H7 (cell line): Measurements from ENCODE around the gene PATL2. TPM values are rescaled to one million over a fixed set of nuclear protein-coding genes. Genes with fewer than 3 reads are reported as not detected.
"Not testable (repeated sequence)": the region's sequence is repeated elsewhere in the genome, so short reads cannot be mapped to it uniquely, and the experiment has no call there.

ENCODE experiments used
- DNase-seq: peaks from one replicate; pipeline ENCODE4 v3.0.0; 2012
- H3K27me3 ChIP-seq: 2 replicates; pipeline ENCODE4 v1.6.0; 2011; ENCODE audit warnings: mild to moderate bottlenecking, low read length; ENCODE audit not compliant: control insufficient read depth, insufficient read depth
- H3K36me3 ChIP-seq: replicated peaks from 2 replicates; pipeline ENCODE4 v1.5.1; 2011; ENCODE audit warnings: low read length; ENCODE audit not compliant: control insufficient read depth, insufficient read depth
- H3K4me3 ChIP-seq: 2 replicates; pipeline ENCODE4 v1.5.1; 2011; ENCODE audit warnings: low read depth, mild to moderate bottlenecking, control low read depth, low read length, moderate library complexity; ENCODE audit not compliant: insufficient read depth
- total RNA-seq: library from RNA; depleted of rRNA; stranded (reverse); fragments of >200 nt; shearing (Covaris generic); gene quantifications from 2 replicates; pipeline ENCODE4 v1.2.3, GENCODE V29; 2014

PATL2 gene
- total RNA-seq, 1 experiment from 2014 or later, result 0.24 TPM

DNA sequence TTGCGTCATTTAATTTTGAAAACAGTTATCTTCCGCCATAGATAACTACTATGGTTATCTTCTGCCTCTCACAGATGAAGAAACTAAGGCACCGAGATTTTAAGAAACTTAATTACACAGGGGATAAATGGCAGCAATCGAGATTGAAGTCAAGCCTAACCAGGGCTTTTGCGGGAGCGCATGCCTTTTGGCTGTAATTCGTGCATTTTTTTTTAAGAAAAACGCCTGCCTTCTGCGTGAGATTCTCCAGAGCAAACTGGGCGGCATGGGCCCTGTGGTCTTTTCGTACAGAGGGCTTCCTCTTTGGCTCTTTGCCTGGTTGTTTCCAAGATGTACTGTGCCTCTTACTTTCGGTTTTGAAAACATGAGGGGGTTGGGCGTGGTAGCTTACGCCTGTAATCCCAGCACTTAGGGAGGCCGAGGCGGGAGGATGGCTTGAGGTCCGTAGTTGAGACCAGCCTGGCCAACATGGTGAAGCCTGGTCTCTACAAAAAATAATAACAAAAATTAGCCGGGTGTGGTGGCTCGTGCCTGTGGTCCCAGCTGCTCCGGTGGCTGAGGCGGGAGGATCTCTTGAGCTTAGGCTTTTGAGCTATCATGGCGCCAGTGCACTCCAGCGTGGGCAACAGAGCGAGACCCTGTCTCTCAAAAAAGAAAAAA is 1.4 kb upstream of the PATL2 start:
- Histone ChIP-seq H3K4me3 (peak overlapping the region; percentile 85), H3K36me3 (peaks cover 6% of the 10 kb centered on the region), H3K27me3 (peaks cover 6% of the 10 kb centered on the region)
- no peak for DNase-seq

DNA sequence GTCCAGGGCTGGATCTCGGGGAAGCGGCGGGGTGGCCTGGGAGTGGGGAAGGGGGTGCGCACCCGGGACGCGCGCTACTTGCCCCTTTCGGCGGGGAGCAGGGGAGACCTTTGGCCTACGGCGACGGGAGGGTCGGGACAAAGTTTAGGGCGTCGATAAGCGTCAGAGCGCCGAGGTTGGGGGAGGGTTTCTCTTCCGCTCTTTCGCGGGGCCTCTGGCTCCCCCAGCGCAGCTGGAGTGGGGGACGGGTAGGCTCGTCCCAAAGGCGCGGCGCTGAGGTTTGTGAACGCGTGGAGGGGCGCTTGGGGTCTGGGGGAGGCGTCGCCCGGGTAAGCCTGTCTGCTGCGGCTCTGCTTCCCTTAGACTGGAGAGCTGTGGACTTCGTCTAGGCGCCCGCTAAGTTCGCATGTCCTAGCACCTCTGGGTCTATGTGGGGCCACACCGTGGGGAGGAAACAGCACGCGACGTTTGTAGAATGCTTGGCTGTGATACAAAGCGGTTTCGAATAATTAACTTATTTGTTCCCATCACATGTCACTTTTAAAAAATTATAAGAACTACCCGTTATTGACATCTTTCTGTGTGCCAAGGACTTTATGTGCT is 721 bp upstream of the PATL2 start:
- peak overlapping the region; percentile 85 for H3K4me3 ChIP-seq
- H3K36me3 ChIP-seq, result peaks cover 5% of the 10 kb centered on the region
- peak; percentile 67 for DNase-seq
- H3K27me3 ChIP-seq, result peaks cover 6% of the 10 kb centered on the region

DNA sequence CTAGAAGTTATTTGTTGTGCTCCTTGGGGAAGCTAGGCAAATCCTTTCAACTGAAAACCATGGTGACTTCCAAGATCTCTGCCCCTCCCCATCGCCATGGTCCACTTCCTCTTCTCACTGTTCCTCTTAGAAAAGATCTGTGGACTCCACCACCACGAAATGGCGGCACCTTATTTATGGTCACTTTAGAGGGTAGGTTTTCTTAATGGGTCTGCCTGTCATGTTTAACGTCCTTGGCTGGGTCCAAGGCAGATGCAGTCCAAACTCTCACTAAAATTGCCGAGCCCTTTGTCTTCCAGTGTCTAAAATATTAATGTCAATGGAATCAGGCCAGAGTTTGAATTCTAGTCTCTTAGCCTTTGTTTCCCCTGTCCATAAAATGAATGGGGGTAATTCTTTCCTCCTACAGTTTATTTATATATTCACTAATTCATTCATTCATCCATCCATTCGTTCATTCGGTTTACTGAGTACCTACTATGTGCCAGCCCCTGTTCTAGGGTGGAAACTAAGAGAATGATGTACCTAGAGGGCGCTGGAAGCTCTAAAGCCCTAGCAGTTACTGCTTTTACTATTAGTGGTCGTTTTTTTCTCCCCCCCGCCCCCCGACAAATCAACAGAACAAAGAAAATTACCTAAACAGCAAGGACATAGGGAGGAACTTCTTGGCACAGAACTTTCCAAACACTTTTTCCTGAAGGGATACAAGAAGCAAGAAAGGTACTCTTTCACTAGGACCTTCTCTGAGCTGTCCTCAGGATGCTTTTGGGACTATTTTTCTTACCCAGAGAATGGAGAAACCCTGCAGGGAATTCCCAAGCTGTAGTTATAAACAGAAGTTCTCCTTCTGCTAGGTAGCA is 657 bp downstream of the PATL2 start:
- Histone ChIP-seq H3K4me3 (peak overlapping the region; percentile 85), H3K36me3 (no peaks in the 10 kb centered on the region), H3K27me3 (peaks cover 6% of the 10 kb centered on the region)
- DNase-seq, result peak; percentile 33

DNA sequence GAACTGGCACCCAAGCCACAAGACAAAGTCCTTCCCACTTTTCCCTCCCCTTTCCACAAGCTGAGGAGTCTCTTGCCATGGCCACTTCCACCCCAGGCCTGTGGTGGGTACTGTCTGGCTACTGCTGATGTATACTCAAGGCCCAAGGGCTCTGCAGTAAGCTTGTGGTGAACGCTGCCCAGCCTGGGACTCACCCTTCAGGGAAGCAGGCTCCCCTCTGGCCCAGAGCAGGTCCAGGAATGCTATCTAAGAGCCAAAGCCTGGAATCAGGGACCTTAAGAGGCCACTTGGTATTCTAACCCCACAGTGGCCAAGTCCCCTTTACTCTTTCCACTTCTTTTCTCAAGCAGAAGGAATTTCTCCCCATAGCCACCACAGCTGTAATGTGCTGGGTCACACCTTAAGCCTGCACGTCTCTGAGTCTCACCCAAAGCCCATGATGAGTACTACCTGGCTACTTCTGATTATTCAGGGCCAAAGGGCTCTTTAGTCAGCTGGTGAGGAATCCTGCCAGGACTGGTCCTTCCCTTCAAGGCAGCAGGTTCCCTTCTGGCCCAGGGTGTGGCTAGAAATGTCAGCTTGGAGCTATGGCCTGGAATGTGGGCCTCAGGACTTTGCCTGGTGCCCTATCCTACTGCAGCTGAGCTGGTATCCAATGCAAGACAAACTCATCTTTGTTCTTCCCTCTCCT is 4.0 kb downstream of the PATL2 start:
- Histone ChIP-seq H3K4me3 (no peak overlapping the region), H3K36me3 (no peaks in the 10 kb centered on the region), H3K27me3 (peaks cover 5% of the 10 kb centered on the region)
- DNase-seq, result no peak

DNA sequence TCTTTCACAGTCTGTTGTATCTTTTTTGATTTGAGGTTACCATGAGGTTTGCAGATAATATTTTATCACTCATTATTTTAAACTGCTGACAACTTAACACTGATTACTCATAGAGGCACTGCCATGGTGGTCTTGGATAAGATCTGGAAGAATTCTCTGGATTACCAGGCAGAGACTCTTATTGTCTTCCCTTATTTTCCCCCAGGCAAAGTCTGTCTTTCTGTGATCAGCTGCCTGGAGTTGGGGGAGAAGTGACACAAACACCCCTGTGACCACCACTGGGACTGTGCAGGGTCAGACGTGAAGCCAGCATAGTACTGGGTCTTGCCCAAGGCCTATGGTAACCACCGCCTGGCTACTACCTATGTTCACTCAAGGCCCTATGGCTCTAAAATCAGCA is 4.7 kb downstream of the PATL2 start:
- no peak overlapping the region for H3K4me3 ChIP-seq
- no peak for DNase-seq
- no peaks in the 10 kb centered on the region for H3K27me3 ChIP-seq
- H3K36me3 ChIP-seq, result no peaks in the 10 kb centered on the region

DNA sequence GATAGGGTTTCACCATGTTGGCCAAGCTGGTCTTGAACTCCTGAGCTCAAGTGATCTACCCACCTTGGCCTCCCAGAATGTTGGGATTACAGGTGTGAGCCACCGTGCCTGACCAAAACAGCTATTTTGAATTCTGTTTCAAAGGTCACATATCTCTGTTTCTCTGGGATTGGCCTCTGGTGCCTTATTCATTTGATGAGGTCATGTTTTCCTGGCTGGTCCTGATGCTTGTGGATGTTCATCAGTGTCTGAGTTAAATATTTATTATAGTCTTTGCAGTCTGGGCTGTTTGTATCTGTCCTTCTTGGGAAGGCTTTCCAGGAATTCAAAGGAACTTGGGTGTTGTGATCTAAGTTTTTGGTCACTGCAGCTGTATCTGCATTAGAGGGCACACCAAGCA is 5.1 kb downstream of the PATL2 start:
- Histone ChIP-seq H3K36me3 (no peaks in the 10 kb centered on the region), H3K27me3 (no peaks in the 10 kb centered on the region), H3K4me3 (no peak overlapping the region)
- no peak for DNase-seq

DNA sequence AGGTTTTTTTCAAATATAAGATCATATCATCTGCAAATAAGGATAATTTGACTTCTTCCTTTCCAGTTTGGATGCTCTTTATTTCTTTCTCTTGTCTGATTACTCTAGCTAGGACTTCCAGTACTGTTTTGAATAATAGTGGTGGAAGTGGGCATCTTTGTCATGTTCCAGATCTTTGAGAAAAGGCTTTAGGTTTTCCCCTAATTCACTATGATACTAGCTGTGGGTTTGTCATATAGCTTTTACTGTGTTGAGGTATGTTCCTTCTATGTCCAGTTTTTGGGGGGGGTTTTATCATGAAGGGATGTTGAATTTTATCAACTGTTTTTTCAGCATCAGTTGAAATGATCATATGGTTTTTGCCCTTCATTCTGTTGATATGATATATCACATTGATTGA is 10.4 kb downstream of the PATL2 start:
- not testable (repeated sequence) for DNase-seq, H3K4me3 ChIP-seq, H3K27me3 ChIP-seq, H3K36me3 ChIP-seq

DNA sequence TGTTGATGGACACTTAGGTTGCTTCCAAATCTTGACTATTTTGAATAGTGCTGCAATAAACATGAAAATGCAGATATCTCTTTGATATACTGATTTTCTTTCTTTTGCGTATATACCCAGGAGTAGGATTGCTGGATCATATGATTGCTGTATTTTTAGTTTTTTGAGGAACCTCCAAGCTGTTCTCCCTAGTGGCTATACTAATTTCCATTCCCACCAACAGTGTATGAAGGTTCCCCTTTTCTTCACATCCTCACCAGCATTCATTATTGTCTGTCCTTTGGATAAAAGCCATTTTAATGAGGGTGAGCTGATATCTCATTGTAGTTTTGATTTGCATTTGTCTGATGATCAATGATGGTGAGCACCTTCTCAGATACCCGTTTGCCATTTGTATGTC is 12.5 kb downstream of the PATL2 start:
- Histone ChIP-seq H3K27me3 (no peaks in the 10 kb centered on the region), H3K4me3 (no peak overlapping the region), H3K36me3 (no peaks in the 10 kb centered on the region)
- no peak for DNase-seq

DNA sequence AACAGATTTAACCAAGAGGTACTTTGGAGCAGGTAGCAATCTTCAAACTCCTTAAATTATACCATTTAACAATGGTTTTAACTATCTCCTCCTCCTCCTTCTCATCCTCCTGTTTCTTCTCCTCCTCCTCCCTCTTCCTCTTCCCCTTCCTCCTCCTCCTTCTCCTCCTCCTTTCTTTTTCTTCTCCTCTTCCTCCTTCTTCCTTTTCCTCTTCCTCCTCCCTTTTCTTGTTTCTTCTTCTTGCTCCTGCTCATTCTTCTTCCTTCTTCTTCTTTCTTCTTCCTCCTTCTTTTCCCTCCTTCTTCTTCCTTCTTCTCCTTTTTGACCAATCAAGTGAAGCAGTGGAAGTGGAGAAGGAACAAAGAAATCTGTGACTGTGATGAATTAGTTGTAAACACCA is 14.1 kb downstream of the PATL2 start:
- DNase-seq, result no peak
- H3K36me3 ChIP-seq, result no peaks in the 10 kb centered on the region
- no peaks in the 10 kb centered on the region for H3K27me3 ChIP-seq
- H3K4me3 ChIP-seq, result no peak overlapping the region

DNA sequence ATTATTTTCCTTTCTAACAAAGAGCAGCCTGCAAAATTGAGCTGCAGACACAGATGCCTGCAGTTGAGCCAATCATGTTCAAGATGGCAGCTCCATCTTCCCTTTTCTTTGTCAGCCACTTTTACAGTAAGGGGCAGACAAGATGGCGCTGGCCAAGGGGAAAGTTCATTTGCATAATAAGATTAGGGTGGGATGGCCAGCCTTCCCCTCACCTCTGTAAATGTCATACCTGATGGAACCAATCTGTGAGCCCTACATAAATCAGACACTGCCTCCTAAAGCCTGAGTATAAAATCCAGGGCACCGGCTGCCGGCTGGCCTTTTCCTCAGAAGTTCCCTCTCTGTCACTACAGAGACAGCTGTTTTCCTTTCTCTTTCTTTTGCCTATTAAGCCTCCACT is 15.8 kb downstream of the PATL2 start:
- no peak overlapping the region for H3K4me3 ChIP-seq
- DNase-seq, result no peak
- no peaks in the 10 kb centered on the region for H3K36me3 ChIP-seq
- no peaks in the 10 kb centered on the region for H3K27me3 ChIP-seq

DNA sequence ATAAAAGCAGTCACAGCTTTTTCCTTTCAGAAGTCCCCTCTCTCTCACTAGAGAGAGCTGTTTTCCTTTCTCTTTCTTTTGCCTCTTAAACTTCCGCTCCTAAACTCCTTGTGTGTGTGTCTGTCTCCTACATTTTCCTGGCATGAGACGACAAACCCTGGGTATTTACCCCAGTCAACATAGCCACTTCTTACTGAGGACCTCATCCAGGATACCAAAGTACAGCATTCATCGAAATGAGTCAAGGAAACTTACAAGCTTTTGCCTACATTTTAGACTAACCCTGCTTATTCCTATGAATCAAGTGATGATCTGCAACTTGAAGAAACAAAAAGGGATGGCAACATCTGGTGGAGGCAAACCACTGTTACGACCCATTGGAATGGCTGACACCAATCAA is 16.7 kb downstream of the PATL2 start:
- no peak for DNase-seq
- H3K27me3 ChIP-seq, result no peaks in the 10 kb centered on the region
- H3K4me3 ChIP-seq, result no peak overlapping the region
- H3K36me3 ChIP-seq, result no peaks in the 10 kb centered on the region

DNA sequence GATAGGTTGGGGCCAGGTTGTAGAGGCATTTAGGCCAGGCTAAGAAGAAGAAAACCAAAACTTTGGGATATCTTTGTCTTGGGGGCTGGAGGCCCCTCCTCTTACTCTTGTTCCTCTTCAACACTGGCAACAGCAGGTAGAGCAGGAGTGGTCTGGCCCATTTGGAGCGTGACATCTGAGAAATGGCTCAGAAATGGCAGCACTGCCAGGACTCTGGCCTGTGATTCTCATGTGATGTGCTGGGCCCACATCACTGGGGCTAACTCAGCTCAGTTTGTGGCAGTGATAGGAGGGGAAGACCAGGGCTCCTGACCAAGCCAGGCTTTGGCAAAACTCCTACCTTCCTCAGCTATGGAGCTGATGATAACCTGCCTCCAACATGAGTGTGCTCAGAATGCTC is 18.5 kb downstream of the PATL2 start:
- H3K27me3 ChIP-seq, result no peaks in the 10 kb centered on the region
- H3K4me3 ChIP-seq, result no peak overlapping the region
- no peaks in the 10 kb centered on the region for H3K36me3 ChIP-seq
- no peak for DNase-seq

DNA sequence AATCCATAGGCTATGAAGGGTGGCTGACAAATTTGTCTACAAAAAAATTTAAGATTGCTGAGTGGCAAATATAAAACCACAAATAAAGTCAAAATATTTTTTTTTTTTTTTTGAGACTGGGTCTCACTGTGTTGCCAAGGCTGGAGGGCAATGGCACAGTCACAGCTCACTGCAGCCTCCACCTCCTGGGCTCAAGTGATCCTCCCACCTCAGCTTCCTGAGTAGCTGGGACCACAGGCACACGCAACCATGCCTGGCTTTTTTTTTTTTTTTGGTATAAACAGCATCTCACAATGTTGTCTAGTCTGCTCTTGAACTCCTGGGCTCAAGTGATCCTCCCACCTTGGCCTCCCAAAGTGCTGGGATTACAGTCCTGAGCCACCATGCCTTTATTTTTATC is 20.9 kb downstream of the PATL2 start:
- not testable (repeated sequence) for H3K27me3 ChIP-seq, H3K4me3 ChIP-seq, DNase-seq, H3K36me3 ChIP-seq

DNA sequence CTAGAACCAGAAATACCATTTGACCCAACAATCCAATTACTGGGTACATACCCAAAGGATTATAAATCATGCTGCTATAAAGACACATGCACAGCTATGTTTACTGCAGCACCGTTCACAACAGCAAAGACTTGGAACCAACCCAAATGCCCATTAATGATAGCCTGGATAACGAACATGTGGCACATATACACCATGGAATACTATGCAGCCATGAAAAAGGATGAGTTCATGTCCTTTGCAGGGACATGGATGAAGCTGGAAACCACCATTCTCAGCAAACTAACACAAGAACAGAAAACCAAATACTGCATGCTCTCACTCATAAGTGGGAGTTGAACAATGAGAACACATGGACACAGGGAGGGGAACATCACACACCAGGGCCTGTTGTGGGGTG is 21.8 kb downstream of the PATL2 start:
- not testable (repeated sequence) for H3K27me3 ChIP-seq, DNase-seq, H3K36me3 ChIP-seq, H3K4me3 ChIP-seq
